Thyroid gland (tissue), 4 donors: ENCODE results near the gene PLXNA1.

Experiments used
- POLR2A ChIP-seq, 2 donors: fragments of 450-650 bp; IDR thresholded peaks; one replicate each; pipeline ENCODE4 v1.6.1; 2017; ENCODE audit warnings: antibody characterized with exemption in 2 of 2, mild to moderate bottlenecking in 2 of 2, moderate library complexity in 1 of 2
- TF ChIP-seq, protein P1 (sequence below), 6 experiments: fragments of 200-600 bp in 3 of 6; fragments of 450-650 bp in 3 of 6; sonication (generic) in 3 of 6; IDR thresholded peaks; one replicate each; pipeline ENCODE4 v1.5.1; 2016 to 2019; ENCODE audit warnings: antibody characterized with exemption in 6 of 6, mild to moderate bottlenecking in 2 of 6, inconsistent platforms in 1 of 6, moderate library complexity in 1 of 6

DNA sequence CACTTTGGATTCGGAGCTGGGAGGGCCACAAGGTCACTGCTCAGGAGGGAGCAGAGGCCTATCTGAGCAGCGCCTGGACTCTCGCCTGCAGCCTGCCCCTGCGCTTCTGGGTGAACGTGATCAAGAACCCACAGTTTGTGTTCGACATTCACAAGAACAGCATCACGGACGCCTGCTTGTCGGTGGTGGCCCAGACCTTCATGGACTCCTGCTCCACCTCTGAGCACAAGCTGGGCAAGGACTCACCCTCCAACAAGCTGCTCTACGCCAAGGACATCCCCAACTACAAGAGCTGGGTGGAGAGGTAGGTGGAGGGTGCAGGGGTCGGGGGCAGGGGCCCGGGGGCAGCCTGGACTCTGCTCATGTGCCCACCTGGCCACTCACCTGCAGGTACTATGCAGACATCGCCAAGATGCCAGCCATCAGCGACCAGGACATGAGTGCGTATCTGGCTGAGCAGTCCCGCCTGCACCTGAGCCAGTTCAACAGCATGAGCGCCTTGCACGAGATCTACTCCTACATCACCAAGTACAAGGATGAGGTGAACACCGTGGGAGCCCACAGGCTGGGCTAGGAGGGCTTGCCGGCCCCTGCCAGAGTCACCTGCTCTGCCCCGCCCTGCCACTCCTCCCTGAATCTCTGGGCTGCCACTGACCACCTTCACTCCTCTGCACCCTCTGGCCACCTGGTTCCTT, 49.5 kb downstream of the PLXNA1 start:
- TF ChIP-seq, protein P1, sequence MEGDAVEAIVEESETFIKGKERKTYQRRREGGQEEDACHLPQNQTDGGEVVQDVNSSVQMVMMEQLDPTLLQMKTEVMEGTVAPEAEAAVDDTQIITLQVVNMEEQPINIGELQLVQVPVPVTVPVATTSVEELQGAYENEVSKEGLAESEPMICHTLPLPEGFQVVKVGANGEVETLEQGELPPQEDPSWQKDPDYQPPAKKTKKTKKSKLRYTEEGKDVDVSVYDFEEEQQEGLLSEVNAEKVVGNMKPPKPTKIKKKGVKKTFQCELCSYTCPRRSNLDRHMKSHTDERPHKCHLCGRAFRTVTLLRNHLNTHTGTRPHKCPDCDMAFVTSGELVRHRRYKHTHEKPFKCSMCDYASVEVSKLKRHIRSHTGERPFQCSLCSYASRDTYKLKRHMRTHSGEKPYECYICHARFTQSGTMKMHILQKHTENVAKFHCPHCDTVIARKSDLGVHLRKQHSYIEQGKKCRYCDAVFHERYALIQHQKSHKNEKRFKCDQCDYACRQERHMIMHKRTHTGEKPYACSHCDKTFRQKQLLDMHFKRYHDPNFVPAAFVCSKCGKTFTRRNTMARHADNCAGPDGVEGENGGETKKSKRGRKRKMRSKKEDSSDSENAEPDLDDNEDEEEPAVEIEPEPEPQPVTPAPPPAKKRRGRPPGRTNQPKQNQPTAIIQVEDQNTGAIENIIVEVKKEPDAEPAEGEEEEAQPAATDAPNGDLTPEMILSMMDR (IDR thresholded peaks at IDR 0.05): no peak
- TF ChIP-seq POLR2A (IDR thresholded peaks at IDR 0.05): no peak
